Endodermal cell (in vitro differentiated cells): ENCODE data around the gene HINT2. TPM values are rescaled to one million over a fixed set of nuclear protein-coding genes. Genes with fewer than 3 reads are reported as not detected.

Experiments used
- DNase-seq: peaks from one replicate; pipeline ENCODE4 v3.0.0-alpha.2; 2017
- H3K27ac ChIP-seq: 2 replicates; pipeline ENCODE4 v1.5.1; 2013; ENCODE audit warnings: mild to moderate bottlenecking, low read depth, low read length, moderate library complexity
- H3K27me3 ChIP-seq: 2 replicates; pipeline ENCODE4 v1.6.1; 2013; ENCODE audit warnings: mild to moderate bottlenecking, low read length, moderate library complexity; ENCODE audit not compliant: insufficient read depth, control insufficient read depth, poor library complexity, severe bottlenecking
- H3K36me3 ChIP-seq: 2 replicates; pipeline ENCODE4 v1.7.0; 2013; ENCODE audit warnings: mild to moderate bottlenecking, low read length, moderate library complexity; ENCODE audit not compliant: control insufficient read depth, insufficient read depth
- H3K4me1 ChIP-seq: one replicate; pipeline ENCODE4 v1.7.0; 2013; ENCODE audit warnings: low read length; ENCODE audit not compliant: control insufficient read depth, insufficient read depth
- H3K4me3 ChIP-seq: 2 replicates; pipeline ENCODE4 v1.5.1; 2013; ENCODE audit warnings: mild to moderate bottlenecking, low read length, moderate library complexity
- H3K9ac ChIP-seq: 2 replicates; pipeline ENCODE4 v1.6.1; 2013; ENCODE audit warnings: mild to moderate bottlenecking, low read length, moderate library complexity; ENCODE audit not compliant: poor library complexity, severe bottlenecking; ENCODE audit errors: extremely low read depth
- H3K9me3 ChIP-seq: 2 replicates; pipeline ENCODE4 v1.6.1; 2013; ENCODE audit warnings: mild to moderate bottlenecking, low read length, moderate library complexity; ENCODE audit not compliant: control insufficient read depth
- H3K27ac Mint-ChIP-seq: 2 replicates; pipeline ENCODE4 v1.8.0; 2020; ENCODE audit warnings: mixed read lengths
- H3K27me3 Mint-ChIP-seq: 2 replicates; pipeline ENCODE4 v1.8.0; 2021; ENCODE audit warnings: mild to moderate bottlenecking, mixed read lengths; ENCODE audit not compliant: insufficient read depth
- H3K36me3 Mint-ChIP-seq: 2 replicates; pipeline ENCODE4 v1.8.0; 2020; ENCODE audit warnings: low read depth, mixed read lengths
- H3K4me1 Mint-ChIP-seq: 2 replicates; pipeline ENCODE4 v1.8.0; 2020; ENCODE audit warnings: mixed read lengths
- H3K4me3 Mint-ChIP-seq: 2 replicates; pipeline ENCODE4 v1.8.0; 2020; ENCODE audit warnings: mild to moderate bottlenecking, moderate library complexity, mixed read lengths
- H3K9me3 Mint-ChIP-seq: 2 replicates; pipeline ENCODE4 v1.8.0; 2020; ENCODE audit warnings: mild to moderate bottlenecking, mixed read lengths
- CTCF ChIP-seq: fragments of 200-600 bp; sonication (generic); conservative IDR thresholded peaks from 2 replicates; pipeline ENCODE4 v1.5.0; 2021; ENCODE audit warnings: antibody characterized with exemption, mild to moderate bottlenecking
- WGBS, 2 experiments: methylation state at CpG; one replicate each; pipeline versions ENCODE4 v1.1.5 to v1.1.7; 2013; ENCODE audit warnings: missing lambda C conversion rate in 2 of 2, mixed read lengths in 1 of 2; ENCODE audit not compliant: insufficient coverage in 1 of 2, insufficient read length in 1 of 2; 5-methylcytosine and 5-hydroxymethylcytosine counted together
- total RNA-seq, 2 donors: library from RNA; stranded (reverse); fragmentation: NEBNext Ultra II Directional in 1 of 2; extraction: Animal tissue kit (Norgen Biotek cat#: 25700) in 1 of 2; gene quantifications; 2 replicates in 1 of 2; 3 replicates in 1 of 2; pipeline ENCODE4 v1.2.1, GENCODE V29; 2021

Gene HINT2
- total RNA-seq, 2 donors from 2014 or later = 34.3 to 48.6 TPM

- H3K36me3 Mint-ChIP-seq = no peaks in the 10 kb centered on the region
- no peak overlapping the region for H3K4me3 ChIP-seq
- peaks cover 27% of the 10 kb centered on the region for H3K27me3 Mint-ChIP-seq
- no peaks in the 10 kb centered on the region for H3K9me3 ChIP-seq
- 91 to 93% methylated on average over 9 to 15 of the region's 15 CpGs for WGBS, 2 experiments
- H3K4me1 Mint-ChIP-seq = peaks cover 21% of the 10 kb centered on the region
- H3K4me3 Mint-ChIP-seq = no peak overlapping the region
- H3K36me3 ChIP-seq = no peaks in the 10 kb centered on the region
- no peak overlapping the region for H3K9ac ChIP-seq
- no peaks in the 10 kb centered on the region for H3K4me1 ChIP-seq
- H3K27ac Mint-ChIP-seq = no peak overlapping the region
- no peak overlapping the region for H3K27ac ChIP-seq
- TF ChIP-seq CTCF = no peak
- peaks cover 11% of the 10 kb centered on the region for H3K27me3 ChIP-seq
- H3K9me3 Mint-ChIP-seq = no peaks in the 10 kb centered on the region
- DNase-seq = peak; percentile 55
Measured at GRCh38 chr9:35840881-35841644, 26.2 kb upstream of the HINT2 start.

- Mint-ChIP-seq H3K36me3 (no peaks in the 10 kb centered on the region), H3K27me3 (peaks cover 19% of the 10 kb centered on the region), H3K4me1 (peaks cover 13% of the 10 kb centered on the region), H3K27ac (no peak overlapping the region), H3K9me3 (no peaks in the 10 kb centered on the region), H3K4me3 (no peak overlapping the region)
- Histone ChIP-seq H3K27ac (no peak overlapping the region), H3K9ac (no peak overlapping the region), H3K4me1 (no peaks in the 10 kb centered on the region), H3K4me3 (no peak overlapping the region), H3K9me3 (no peaks in the 10 kb centered on the region), H3K36me3 (no peaks in the 10 kb centered on the region), H3K27me3 (no peaks in the 10 kb centered on the region)
- TF ChIP-seq CTCF = no peak
- WGBS, 2 experiments = 91 to 94% methylated on average over 5 of the region's 5 CpGs
- no peak for DNase-seq
Measured at GRCh38 chr9:35839926-35840325, 25.1 kb upstream of the HINT2 start.

- H3K4me3 ChIP-seq = no peak overlapping the region
- no peak for DNase-seq
- no peaks in the 10 kb centered on the region for H3K36me3 Mint-ChIP-seq
- peaks cover 19% of the 10 kb centered on the region for H3K27me3 Mint-ChIP-seq
- TF ChIP-seq CTCF = no peak
- H3K27ac ChIP-seq = no peak overlapping the region
- no peaks in the 10 kb centered on the region for H3K36me3 ChIP-seq
- H3K9me3 ChIP-seq = no peaks in the 10 kb centered on the region
- no peak overlapping the region for H3K27ac Mint-ChIP-seq
- H3K27me3 ChIP-seq = no peaks in the 10 kb centered on the region
- H3K9ac ChIP-seq = no peak overlapping the region
- H3K4me3 Mint-ChIP-seq = no peak overlapping the region
- H3K9me3 Mint-ChIP-seq = no peaks in the 10 kb centered on the region
- peaks cover 13% of the 10 kb centered on the region for H3K4me1 Mint-ChIP-seq
- 97 to 100% methylated on average over 1 to 5 of the region's 5 CpGs for WGBS, 2 experiments
- H3K4me1 ChIP-seq = no peaks in the 10 kb centered on the region
Measured at GRCh38 chr9:35836595-35836994, 21.8 kb upstream of the HINT2 start.
